ENCODE results near the gene ART4. TPM values are rescaled to one million over a fixed set of nuclear protein-coding genes. Genes with fewer than 3 reads are reported as not detected.

The ART4 gene
- total and polyA plus RNA-seq, 12 donors = 0.72 to 3.9 (median 2.7) TPM

- ATAC-seq (peak in 1 of 8 donors; percentile 58), DNase-seq (no peak)
- no peaks in the 10 kb centered on the region for H3K36me3 ChIP-seq
- peaks cover 0 to 6% (median 0%) of the 10 kb centered on the region in 9 donors for H3K4me1 ChIP-seq
- 88 to 89% methylated on average over 5 of the region's 5 CpGs for WGBS, 2 donors
- no peak for TF ChIP-seq CTCF (IDR thresholded peaks at IDR 0.05)
- no peaks in the 10 kb centered on the region for H3K27me3 ChIP-seq
- no peak overlapping the region for H3K27ac ChIP-seq
- no peaks in the 10 kb centered on the region for H3K9me3 ChIP-seq
- H3K4me3 ChIP-seq = no peak overlapping the region
- intact Hi-C loops (cut with DNase I) = no loop called here
Measured at GRCh38 chr12:14810167-14810952, 33.0 kb downstream of the ART4 start.

DNA sequence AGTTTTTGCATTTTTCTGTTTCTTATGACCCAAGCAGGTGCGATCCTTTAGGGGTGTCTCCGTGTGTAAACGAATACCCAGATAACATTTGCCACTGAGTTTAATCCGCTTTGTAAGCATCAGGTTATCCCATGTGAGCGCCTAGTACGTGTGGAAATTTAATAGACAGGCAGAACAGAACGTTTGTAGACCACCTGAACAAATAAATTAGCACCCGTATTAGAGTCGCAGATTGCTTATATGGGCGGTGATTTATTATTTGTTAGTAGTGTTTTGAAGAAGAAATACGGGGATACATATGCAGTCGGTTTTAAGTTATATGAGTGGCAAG, 39.5 kb downstream of the ART4 start:
- Histone ChIP-seq H3K27me3 (no peaks in the 10 kb centered on the region), H3K27ac (peak overlapping the region; percentile 31 to 95 (median 88)), H3K4me3 (peak overlapping the region; percentile 42 to 98 (median 84)), H3K4me1 (peaks cover 0 to 31% (median 26%) of the 10 kb centered on the region in 9 donors), H3K36me3 (peaks cover 0 to 30% (median 10%) of the 10 kb centered on the region in 9 donors), H3K9me3 (no peaks in the 10 kb centered on the region)
- no peak for DNase-seq
- intact Hi-C loops (cut with DNase I) = loop anchor here in 3 of 10 donors (2.0 to 5.0 kb wide), 2 partner anchors 29 to 39 kb away; partner anchors contain the start of gene ART4 (in 2 of the 3)
- WGBS, 2 donors = 0 to 2% methylated on average over 12 of the region's 12 CpGs
- no peak for TF ChIP-seq CTCF (IDR thresholded peaks at IDR 0.05)
- peak; percentile 1 to 54 (median 30) for ATAC-seq

DNA sequence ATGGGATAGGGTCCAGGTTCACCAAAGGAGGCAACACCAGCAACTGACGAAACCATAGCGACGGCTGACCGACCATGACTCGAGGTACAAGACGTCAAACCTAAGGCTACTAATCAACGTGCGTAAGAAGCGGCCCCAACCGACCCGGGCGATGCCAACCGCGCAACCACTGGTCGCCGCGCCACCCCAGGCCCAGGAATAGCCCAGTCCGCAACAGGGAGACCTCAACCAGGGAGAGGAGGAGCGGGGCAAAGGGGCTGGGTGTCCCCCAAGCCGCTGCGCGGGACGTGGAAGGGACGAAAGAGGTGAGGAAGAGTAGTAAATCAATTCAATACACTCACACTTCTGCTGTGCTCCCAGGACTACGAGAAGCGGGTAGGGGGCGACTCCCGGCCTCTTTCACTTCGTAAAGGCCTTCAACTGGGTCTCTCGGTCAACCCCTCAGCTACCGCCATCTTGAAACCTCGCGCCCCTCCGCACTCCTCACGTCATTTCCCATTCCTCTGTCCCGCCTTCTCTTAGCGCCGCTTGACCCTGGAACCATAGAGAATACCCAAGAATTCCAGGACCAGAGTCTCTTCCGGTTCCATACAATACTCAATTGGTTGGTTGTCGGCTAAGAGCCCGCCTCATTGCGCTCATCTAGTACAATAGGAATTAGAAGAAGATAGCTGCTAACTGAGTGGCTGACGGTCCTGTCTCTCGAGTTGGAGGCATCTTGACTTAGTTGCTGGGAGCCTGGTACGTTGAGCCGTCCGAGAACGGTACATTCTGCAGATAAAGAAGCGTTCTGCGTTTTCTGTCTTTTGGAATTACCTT, 40.1 kb downstream of the ART4 start, which contains the start of the genes C12orf60 and WBP11:
Gene C12orf60 (plus strand): TSS at position 660 of the 819 bp plus-strand sequence. CDS start 19,266 bp downstream, outside the sequence.
Gene WBP11 (minus strand): TSS at position 468 of the 819 bp plus-strand sequence. CDS start 2,095 bp downstream, outside the sequence.
- H3K27ac ChIP-seq = peak within 1 kb of the TSS; percentile 55 to 95 (median 88)
- peaks cover 0 to 31% (median 26%) of the 10 kb centered on the region in 9 donors for H3K4me1 ChIP-seq
- WGBS, 2 donors = 0 to 1% methylated on average over 50 of the region's 50 CpGs
- H3K9me3 ChIP-seq = no peaks in the 10 kb centered on the region
- H3K27me3 ChIP-seq = no peaks in the 10 kb centered on the region
- DNase-seq (peak; percentile 84 to 97), ATAC-seq (peak; percentile 100)
- peaks cover 0 to 35% (median 12%) of the 10 kb centered on the region in 9 donors for H3K36me3 ChIP-seq
- intact Hi-C loops (cut with DNase I) = loop anchor here in 3 of 10 donors (2.0 to 5.0 kb wide), 2 partner anchors 28 to 39 kb away; partner anchors contain the start of gene ART4 (in 2 of the 3)
- no peak for TF ChIP-seq CTCF (IDR thresholded peaks at IDR 0.05)
- H3K4me3 ChIP-seq = peak within 1 kb of the TSS; percentile 69 to 98 (median 88)

DNA sequence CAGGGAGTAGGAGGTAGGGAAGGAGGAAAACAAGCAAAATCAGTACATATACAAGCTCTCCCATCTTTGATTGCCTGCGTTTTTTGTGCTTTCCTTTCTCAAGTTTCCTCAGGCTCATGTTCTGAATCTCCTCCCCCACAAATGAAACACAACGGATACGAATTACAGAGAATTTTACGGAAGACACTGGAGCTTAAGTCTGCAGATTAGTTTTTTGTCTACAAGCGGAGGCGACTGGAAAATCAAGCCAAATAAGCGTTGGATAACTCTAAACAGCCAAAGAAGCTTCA, 40.7 kb downstream of the ART4 start:
- WGBS, 2 donors = 0% methylated on average over 7 of the region's 7 CpGs
- Histone ChIP-seq H3K4me1 (peaks cover 0 to 31% (median 26%) of the 10 kb centered on the region in 9 donors), H3K9me3 (no peaks in the 10 kb centered on the region), H3K36me3 (peaks cover 0 to 41% (median 14%) of the 10 kb centered on the region in 9 donors), H3K27me3 (no peaks in the 10 kb centered on the region), H3K27ac (peak overlapping the region in 9 of 10 donors; percentile 77 to 95 (median 89)), H3K4me3 (peak overlapping the region; percentile 69 to 98 (median 88))
- no peak for TF ChIP-seq CTCF (IDR thresholded peaks at IDR 0.05)
- ATAC-seq (no peak), DNase-seq (no peak)
- intact Hi-C loops (cut with DNase I) = loop anchor here in 3 of 10 donors (2.0 to 5.0 kb wide), 2 partner anchors 28 to 40 kb away; partner anchors contain the start of gene ART4 (in 2 of the 3)

Data from heart right ventricle (tissue), 16 donors.